ENCODE data around the gene RHOXF2B. TPM values are rescaled to one million over a fixed set of nuclear protein-coding genes. Genes with fewer than 3 reads are reported as not detected.

RHOXF2B gene
- polyA plus RNA-seq, 10 donors, result 0.09 to 0.10 TPM; not detected in 8

Other genes starting within 250 kb of the RHOXF2B start
- 10 to 100 TPM in 9 of 10 donors, 1 to 10 TPM in 1; 9.2 to 14.7 (median 12.4) TPM for gene UPF3B, start 224.7 kb downstream of the RHOXF2B start, polyA plus RNA-seq (ENCODE audit: insufficient read length in 10 of 10)
- gene RNF113A, start 206.0 kb downstream of the RHOXF2B start, polyA plus RNA-seq (ENCODE audit: insufficient read length in 10 of 10), result 10 to 100 TPM in 2 of 10 donors, 1 to 10 TPM in 8; 7.9 to 11.3 (median 8.9) TPM
- gene NDUFA1, start 205.9 kb downstream of the RHOXF2B start, polyA plus RNA-seq (ENCODE audit: insufficient read length in 10 of 10), result 100 to 1,000 TPM in 6 of 10 donors, 10 to 100 TPM in 4; 81.4 to 126 (median 101) TPM
- not detected for gene AKAP14, start 181.8 kb downstream of the RHOXF2B start, polyA plus RNA-seq (ENCODE audit: insufficient read length in 10 of 10)
- gene NKAP, start 133.9 kb downstream of the RHOXF2B start, polyA plus RNA-seq (ENCODE audit: insufficient read length in 10 of 10), result 10 to 100 TPM in 1 of 10 donors, 1 to 10 TPM in 9; 7.7 to 10.7 (median 8.8) TPM
- 1 to 10 TPM in 1 of 10 donors, under 1 TPM in 5, not detected in 4; 0.17 to 1.1 (median 0.68) TPM for gene RHOXF1, start 38.2 kb upstream of the RHOXF2B start, polyA plus RNA-seq (ENCODE audit: insufficient read length in 10 of 10)
- gene RHOXF2, start 80.9 kb upstream of the RHOXF2B start, polyA plus RNA-seq (ENCODE audit: insufficient read length in 10 of 10), result not detected
- gene ZBTB33, start 173.1 kb upstream of the RHOXF2B start, polyA plus RNA-seq (ENCODE audit: insufficient read length in 10 of 10), result 10 to 100 TPM; 13.6 to 20.9 (median 15.7) TPM
- 10 to 100 TPM in 6 of 10 donors, 1 to 10 TPM in 4; 7.7 to 16.3 (median 10.6) TPM for gene TMEM255A, start 233.8 kb upstream of the RHOXF2B start, polyA plus RNA-seq (ENCODE audit: insufficient read length in 10 of 10)